Osteocyte (in vitro differentiated cells): ENCODE measurements around the gene ATXN7. TPM values are rescaled to one million over a fixed set of nuclear protein-coding genes. Genes with fewer than 3 reads are reported as not detected.

Experiments
- DNase-seq: peaks from one replicate; pipeline ENCODE4 v3.0.0; 2021; ENCODE audit warnings: mixed read lengths; ENCODE audit not compliant: unreplicated experiment; ENCODE audit errors: extremely low spot score
- H3K27ac Mint-ChIP-seq: one replicate; pipeline ENCODE4 v1.8.0; 2021; ENCODE audit warnings: mild to moderate bottlenecking, mixed read lengths; ENCODE audit not compliant: unreplicated experiment
- H3K27me3 Mint-ChIP-seq: one replicate; pipeline ENCODE4 v1.8.0; 2021; ENCODE audit warnings: mixed read lengths; ENCODE audit not compliant: unreplicated experiment
- H3K36me3 Mint-ChIP-seq: one replicate; pipeline ENCODE4 v1.8.0; 2021; ENCODE audit warnings: mixed read lengths; ENCODE audit not compliant: unreplicated experiment
- H3K4me1 Mint-ChIP-seq: one replicate; pipeline ENCODE4 v1.8.0; 2021; ENCODE audit warnings: mixed read lengths; ENCODE audit not compliant: unreplicated experiment
- H3K4me3 Mint-ChIP-seq: one replicate; pipeline ENCODE4 v1.8.0; 2021; ENCODE audit warnings: mild to moderate bottlenecking, moderate library complexity, mixed read lengths; ENCODE audit not compliant: unreplicated experiment
- H3K9me3 Mint-ChIP-seq: one replicate; pipeline ENCODE4 v1.8.0; 2021; ENCODE audit warnings: mixed read lengths; ENCODE audit not compliant: unreplicated experiment
- total RNA-seq: library from RNA; stranded (reverse); gene quantifications from 2 replicates; pipeline ENCODE4 v1.2.1, GENCODE V29; 2021
- TF ChIP-seq, protein P1 (sequence below): fragments of 200-600 bp; sonication (generic); IDR thresholded peaks from 2 replicates; pipeline ENCODE4 v1.5.0; 2021; ENCODE audit warnings: antibody characterized with exemption, mild to moderate bottlenecking, moderate library complexity

The ATXN7 gene
- total RNA-seq, 1 donor from 2014 or later: 22.7 TPM

DNA sequence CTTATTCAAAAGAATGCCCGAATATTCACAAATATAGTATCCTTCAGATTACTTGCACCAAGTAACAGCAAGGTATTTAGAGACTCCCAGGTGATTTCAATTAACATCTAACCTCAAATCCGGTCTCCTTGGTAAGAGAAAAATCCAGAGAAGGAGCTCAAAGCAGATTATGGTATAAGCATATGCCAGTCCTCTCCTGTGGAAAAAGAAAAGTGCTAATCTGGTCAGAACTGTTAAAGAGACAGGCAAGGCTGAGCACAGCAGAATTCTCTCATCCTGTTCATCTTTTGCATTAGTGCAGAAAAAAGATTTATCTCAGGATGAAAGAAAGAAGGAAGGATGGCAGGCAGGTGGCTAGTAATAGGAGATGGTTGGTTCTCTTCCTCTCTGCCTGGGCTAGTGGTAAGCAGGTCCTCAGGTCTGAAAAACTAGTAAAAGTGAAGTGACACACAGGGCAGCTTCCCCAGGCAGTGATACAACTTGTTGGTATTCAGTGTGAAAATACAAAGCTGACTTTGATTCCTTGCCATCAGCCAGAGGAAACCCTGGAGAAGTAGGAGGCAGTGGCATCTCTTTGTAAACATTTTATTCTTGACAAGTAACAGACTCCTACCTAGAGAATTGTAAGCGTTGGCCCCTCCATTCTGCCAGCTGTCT, 14.2 kb downstream of the ATXN7 start:
- Mint-ChIP-seq H3K27ac (peak overlapping the region; percentile 16), H3K27me3 (no peaks in the 10 kb centered on the region), H3K36me3 (no peaks in the 10 kb centered on the region), H3K4me3 (no peak overlapping the region), H3K4me1 (peaks cover 29% of the 10 kb centered on the region), H3K9me3 (no peaks in the 10 kb centered on the region)
- TF ChIP-seq, protein P1, sequence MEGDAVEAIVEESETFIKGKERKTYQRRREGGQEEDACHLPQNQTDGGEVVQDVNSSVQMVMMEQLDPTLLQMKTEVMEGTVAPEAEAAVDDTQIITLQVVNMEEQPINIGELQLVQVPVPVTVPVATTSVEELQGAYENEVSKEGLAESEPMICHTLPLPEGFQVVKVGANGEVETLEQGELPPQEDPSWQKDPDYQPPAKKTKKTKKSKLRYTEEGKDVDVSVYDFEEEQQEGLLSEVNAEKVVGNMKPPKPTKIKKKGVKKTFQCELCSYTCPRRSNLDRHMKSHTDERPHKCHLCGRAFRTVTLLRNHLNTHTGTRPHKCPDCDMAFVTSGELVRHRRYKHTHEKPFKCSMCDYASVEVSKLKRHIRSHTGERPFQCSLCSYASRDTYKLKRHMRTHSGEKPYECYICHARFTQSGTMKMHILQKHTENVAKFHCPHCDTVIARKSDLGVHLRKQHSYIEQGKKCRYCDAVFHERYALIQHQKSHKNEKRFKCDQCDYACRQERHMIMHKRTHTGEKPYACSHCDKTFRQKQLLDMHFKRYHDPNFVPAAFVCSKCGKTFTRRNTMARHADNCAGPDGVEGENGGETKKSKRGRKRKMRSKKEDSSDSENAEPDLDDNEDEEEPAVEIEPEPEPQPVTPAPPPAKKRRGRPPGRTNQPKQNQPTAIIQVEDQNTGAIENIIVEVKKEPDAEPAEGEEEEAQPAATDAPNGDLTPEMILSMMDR: no peak
- no peak for DNase-seq

DNA sequence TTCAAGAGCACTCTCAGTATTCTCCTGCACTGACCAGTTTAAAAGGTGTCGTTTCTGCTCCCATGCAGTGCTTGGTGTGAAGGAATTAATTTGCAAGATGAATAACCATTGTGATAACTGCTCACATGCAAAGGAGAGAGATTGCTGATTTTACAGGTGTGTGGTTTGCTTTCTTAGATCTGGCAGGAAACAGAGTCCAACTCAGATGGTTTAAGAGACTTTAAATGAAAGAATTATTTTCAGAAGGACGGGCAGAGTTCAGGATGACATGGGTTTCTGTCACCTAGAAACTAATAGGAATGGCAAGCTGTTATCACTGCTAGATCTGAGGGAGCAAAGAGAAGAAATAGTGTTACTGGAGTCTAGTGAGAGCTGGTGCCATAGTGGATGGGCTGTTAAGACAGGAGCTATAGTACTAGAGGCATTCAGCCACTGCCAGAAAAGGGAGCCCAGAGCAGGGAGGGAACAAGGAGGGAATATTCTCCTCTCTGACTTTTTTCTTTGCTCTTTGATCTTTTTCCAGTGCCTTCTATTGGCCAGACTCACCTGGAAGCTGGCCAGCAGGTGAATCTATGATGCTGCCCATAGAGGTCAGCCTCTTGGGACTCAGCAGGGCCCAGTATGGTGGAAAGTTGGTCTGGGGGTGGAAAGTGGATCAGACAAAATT, 14.9 kb downstream of the ATXN7 start:
- no peaks in the 10 kb centered on the region for H3K9me3 Mint-ChIP-seq

DNA sequence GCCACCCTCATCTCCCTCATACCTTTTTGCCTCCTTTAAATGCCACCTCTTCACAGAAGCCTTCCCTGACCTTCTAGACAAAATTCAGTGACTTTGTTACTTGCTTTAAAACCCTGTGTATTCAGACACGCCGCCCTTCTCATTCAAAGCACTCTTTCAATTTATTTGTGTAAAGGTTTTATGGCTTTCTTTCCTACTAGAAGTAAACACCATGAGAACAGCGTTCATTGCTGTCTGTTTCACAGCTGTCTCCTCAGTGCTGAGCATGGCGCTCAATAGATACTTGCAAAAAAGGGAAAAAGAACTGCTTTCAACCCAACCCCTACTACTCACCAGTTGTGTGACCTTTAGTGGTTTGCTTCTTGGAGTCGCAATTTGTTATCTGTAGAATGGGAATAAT, 17.0 kb downstream of the ATXN7 start:
- DNase-seq: no peak
- no peaks in the 10 kb centered on the region for H3K27me3 Mint-ChIP-seq
- peaks cover 24% of the 10 kb centered on the region for H3K4me1 Mint-ChIP-seq
- TF ChIP-seq, protein P1: no peak
- no peaks in the 10 kb centered on the region for H3K9me3 Mint-ChIP-seq
- H3K27ac Mint-ChIP-seq: no peak overlapping the region
- H3K36me3 Mint-ChIP-seq: no peaks in the 10 kb centered on the region
- H3K4me3 Mint-ChIP-seq: no peak overlapping the region

More for the DNA sequence above, 14.9 kb downstream of the ATXN7 start:
- Mint-ChIP-seq H3K4me1 (peaks cover 29% of the 10 kb centered on the region), H3K27ac (no peak overlapping the region), H3K27me3 (no peaks in the 10 kb centered on the region), H3K36me3 (no peaks in the 10 kb centered on the region), H3K4me3 (no peak overlapping the region)
- TF ChIP-seq, protein P1: no peak
- no peak for DNase-seq

DNA sequence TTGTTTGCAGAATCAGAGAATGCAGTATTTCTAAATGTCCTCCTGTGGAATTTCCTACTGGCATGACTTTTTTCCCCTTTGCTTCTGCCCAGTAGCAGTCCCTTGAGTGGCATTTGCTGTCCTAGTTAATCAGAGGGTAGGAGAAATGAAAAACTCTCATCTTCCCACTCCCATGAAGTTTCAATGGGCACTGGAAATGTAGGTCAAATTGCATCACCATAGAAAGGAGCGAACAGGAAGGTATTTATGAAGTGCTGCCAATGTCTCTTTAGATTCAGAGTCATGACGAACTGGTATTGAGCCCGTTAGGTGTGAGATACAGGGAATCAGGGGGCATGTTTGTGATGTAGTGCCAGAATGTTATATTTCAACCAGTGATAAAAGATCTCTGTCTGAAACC, 23.2 kb downstream of the ATXN7 start:
- Mint-ChIP-seq H3K4me1 (peaks cover 14% of the 10 kb centered on the region), H3K36me3 (no peaks in the 10 kb centered on the region), H3K9me3 (no peaks in the 10 kb centered on the region), H3K4me3 (no peak overlapping the region), H3K27me3 (no peaks in the 10 kb centered on the region), H3K27ac (peak overlapping the region; percentile 2)
- TF ChIP-seq, protein P1: no peak
- DNase-seq: no peak

DNA sequence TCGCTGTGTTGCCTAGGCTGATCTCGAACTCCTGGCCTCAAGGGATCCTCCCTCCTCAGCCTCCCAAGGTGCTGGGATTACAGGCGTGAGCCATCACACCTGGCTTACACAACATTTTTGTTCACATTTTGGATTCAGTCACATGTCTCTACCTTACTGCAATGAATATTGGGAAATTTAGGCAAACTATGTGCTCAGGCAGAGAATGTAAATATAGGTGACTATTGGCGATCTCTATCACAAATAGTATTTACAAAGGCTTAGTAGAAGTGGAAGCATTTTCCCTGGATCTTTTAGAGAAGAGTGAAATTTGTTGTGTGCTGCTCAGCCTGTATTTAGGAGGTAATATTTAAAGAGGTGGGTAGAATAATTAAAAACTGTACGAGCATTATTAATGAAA, 27.9 kb downstream of the ATXN7 start:
- Mint-ChIP-seq H3K27me3 (no peaks in the 10 kb centered on the region), H3K4me1 (peaks cover 27% of the 10 kb centered on the region), H3K9me3 (no peaks in the 10 kb centered on the region), H3K27ac (no peak overlapping the region), H3K36me3 (no peaks in the 10 kb centered on the region), H3K4me3 (no peak overlapping the region)
- DNase-seq: no peak
- TF ChIP-seq, protein P1: no peak
